ENCODE data around the gene SLC10A7. TPM values are rescaled to one million over a fixed set of nuclear protein-coding genes. Genes with fewer than 3 reads are reported as not detected.
"Not testable (repeated sequence)": the region's sequence is repeated elsewhere in the genome, so short reads cannot be mapped to it uniquely, and the experiment has no call there.

Gene SLC10A7
- total RNA-seq, 1 donor from 2014 or later, result 12.7 TPM

GRCh38 chr4:146437778-146438177, 84.0 kb downstream of the SLC10A7 start:
- no peak for ATAC-seq

- no peak for ATAC-seq
Observed at GRCh38 chr4:146436423-146437162, 85.1 kb downstream of the SLC10A7 start.

DNA sequence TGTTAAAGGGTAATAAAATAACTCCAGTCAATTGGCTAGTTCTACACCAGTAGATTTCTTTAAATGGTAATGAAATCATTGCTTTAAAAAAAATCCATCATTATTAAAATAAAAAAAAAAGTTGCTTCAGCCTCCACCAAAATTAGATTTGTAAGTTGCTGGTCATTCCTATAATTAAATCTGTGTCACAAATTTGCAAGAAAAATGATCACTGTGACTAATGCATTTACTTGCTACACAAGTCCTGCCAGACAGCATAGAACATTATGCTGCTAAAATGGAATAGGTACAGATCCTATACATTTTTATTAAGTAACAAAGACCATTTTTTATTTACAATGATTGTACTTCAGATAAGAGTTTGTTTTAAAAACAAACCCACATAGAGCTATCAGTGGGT, 85.8 kb downstream of the SLC10A7 start:
- no peak for ATAC-seq

DNA sequence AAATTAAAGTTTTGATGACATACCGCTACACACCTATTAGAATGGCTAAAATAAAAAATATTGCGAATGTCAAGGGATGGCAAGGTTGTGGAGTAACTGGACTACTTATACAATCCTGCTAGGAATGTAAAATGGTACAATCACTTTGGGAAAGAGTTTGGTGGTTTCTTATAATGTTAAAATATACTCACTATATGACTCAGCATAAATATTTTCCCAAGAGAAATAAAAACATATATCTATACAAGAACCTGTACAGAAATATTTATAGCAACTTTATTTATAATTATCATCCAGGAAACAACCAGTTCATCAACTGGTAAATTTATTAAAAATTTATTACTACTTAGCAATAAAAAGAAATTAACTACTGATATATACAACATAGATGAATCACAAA, 89.7 kb downstream of the SLC10A7 start:
- no peak for ATAC-seq

GRCh38 chr4:146428298-146428697, 93.4 kb downstream of the SLC10A7 start:
- ATAC-seq, result no peak

- no peak for ATAC-seq
Observed at GRCh38 chr4:146417822-146418221, 103.9 kb downstream of the SLC10A7 start.

- no peak for ATAC-seq
Observed at GRCh38 chr4:146415829-146416228, 105.9 kb downstream of the SLC10A7 start.

DNA sequence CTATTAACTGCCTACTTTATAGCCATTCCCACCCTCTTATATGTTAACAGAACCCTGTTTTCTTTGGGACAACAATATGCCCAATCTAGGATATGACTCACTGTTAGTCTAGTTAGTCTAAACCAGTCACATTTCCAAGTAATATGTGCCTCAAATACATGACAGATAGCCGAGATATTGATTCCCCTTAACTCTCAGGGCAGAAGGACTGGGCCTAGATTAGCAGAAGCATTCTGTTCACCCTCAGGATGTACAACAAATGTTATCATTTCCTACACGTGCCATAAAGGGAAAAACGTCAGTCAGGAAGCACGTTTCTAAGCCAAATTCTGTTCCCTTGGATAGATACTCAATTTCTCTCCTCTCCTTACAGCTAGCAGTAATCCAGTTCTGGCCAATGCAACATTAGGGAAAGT, 114.1 kb downstream of the SLC10A7 start:
- ATAC-seq, result no peak

GRCh38 chr4:146407257-146407656, 114.5 kb downstream of the SLC10A7 start:
- no peak for ATAC-seq

DNA sequence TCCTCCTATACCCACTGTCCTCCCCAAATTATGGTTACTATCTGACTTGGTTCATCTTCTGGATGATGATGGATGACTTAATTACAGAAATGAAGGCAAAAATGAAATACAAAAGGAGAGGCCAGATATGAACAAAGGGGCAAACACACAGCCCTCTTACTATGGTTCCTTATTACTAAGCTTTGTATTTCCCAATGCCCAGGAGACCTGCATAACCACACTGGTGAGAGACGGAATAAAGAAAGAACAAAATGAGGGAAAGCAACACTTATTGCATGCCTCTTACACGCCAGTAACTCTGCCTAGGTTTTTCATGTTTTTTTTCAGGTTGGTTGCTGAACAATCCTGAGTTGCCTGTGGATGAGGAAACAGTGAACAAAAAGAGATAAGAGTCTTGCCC, 120.5 kb downstream of the SLC10A7 start:
- no peak for ATAC-seq

- no peak for ATAC-seq
Observed at GRCh38 chr4:146398896-146399445, 122.8 kb downstream of the SLC10A7 start.

GRCh38 chr4:146398404-146398803, 123.3 kb downstream of the SLC10A7 start:
- ATAC-seq, result no peak

DNA sequence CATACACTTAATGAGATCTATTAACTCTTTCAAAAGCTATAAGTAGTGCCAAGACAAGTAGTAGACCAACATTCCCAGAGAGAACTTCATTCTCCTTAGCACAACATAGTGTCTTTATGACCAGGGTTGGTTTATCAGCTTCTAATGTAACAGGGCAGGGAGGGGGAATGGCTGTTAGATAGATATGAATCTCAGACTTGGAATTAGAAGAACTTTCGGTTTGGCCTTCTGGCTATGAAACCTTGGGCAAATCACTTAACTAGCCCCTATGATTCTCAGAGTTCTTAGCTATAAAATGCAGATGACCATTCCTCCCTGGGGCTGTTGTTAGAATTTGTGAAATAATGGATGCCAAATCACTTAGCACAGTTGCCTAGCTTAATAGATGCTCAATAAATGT, 132.2 kb downstream of the SLC10A7 start:
- ATAC-seq, result no peak

- no peak for ATAC-seq
Observed at GRCh38 chr4:146382194-146382593, 139.5 kb downstream of the SLC10A7 start.

DNA sequence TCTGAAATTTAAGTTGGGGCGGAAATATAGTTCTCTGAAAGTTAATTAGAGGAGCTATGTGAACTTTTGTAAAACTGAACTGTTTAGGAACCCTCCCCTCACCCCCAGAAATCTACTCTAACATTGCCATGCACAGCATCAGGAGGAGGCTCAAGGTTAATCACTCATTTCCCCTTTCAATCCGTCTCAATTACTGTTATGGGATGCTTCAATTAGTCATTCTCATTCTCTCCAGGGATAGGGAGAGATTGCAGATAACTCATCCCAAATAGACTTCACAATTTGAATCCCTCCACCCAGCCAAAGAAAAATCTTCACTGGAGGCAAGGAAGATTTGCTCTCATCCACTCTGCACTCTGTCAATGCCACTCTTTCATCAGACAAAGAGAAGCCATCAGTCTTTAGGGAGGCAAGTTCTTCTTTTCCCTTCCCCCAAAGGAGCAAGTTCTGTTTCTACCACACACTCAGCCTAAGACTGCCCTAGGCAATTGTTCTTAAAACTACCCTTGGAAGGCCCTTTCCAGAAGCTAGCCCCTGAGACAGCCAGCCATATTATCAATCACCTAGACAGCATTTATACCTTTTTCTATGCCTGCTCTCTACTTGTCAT, 140.4 kb downstream of the SLC10A7 start:
- no peak for ATAC-seq

GRCh38 chr4:146379744-146380143, 142.0 kb downstream of the SLC10A7 start:
- ATAC-seq, result no peak

DNA sequence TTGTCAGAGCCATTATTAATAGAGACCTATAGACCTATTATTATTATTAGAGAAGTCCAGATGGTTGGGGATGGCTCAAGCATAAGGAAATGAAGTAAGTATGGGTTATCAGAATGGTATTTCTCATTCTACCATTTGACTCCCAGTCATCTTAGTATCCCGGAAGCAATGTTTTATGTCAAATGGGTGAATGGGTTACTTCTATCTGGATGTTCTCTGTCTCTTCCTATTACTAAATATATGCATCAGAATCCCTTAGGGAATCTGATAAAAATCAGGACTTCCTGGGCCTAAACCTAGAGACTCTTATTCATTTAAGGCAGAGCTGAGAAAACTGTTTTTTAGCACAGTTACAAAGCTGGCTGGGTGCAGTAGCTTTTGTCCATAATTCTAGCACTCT, 149.9 kb downstream of the SLC10A7 start:
- no peak for ATAC-seq

GRCh38 chr4:146370841-146371240, 150.9 kb downstream of the SLC10A7 start:
- no peak for ATAC-seq

DNA sequence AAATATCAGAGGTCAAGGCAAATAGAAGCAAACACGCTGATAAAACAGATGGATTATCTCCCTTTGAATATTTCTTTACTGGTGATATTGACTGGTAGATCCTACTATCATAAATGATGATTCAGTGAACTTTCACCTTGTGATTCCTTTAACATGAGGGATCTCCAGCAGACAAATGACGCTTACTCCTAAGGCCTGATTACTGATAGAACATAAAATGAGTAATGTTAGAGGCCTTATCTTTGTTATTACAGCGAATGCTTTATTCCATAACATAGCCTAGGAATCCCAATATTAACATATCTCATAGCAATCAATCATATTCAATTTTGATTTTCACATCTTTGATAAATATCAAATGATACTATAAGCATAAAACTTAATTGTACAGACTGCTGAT, 152.3 kb downstream of the SLC10A7 start:
- ATAC-seq, result no peak

GRCh38 chr4:146368209-146368608, 153.5 kb downstream of the SLC10A7 start:
- no peak for ATAC-seq

DNA sequence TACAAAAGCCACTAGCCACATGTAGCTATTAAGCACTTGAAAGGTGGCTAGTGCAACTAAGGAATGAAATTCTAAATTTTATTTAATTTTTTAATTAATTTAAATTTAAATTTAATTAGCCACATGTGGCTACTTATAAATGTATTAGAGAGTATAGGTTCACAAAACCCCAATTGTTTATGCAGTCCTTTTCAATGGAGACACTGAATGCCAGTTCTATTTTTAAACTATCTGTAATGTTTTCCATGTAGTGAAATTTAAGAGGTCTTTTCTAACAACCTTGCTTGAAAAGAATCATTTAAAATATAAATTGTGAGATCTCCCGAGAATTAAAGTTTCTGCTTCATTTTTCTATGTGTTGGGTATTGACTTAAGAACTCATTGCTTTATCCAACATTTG, 154.4 kb downstream of the SLC10A7 start:
- ATAC-seq, result no peak

DNA sequence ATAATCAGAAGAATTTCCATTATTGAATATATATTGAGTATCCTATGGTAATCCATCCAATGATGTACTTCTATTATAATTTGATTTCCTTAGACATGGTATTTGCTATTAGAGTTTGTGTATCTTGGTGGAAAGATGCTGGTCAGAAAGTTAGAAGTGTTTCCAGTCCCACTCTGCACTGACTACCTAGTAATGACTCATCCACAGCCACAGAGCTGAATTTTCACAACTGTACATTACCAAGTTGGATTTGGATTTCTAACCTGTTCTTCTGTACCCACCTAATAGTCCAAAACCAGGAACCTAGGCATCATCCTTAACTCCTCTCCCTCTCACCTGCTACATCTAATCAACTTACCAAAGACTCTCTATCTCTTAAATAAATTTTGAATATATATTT, 162.0 kb downstream of the SLC10A7 start:
- no peak for ATAC-seq

- ATAC-seq, result not testable (repeated sequence)
Observed at GRCh38 chr4:146350114-146350513, 171.6 kb downstream of the SLC10A7 start.

- no peak for ATAC-seq
Observed at GRCh38 chr4:146349306-146349705, 172.4 kb downstream of the SLC10A7 start.
